GM10248 (cell line): ENCODE measurements around the gene CD33.

Experiments
- CTCF ChIA-PET: fragments of 300-600 bp; sonication (Branson Sonifier 250); formaldehyde crosslinking; extraction: SDS; loops from one replicate; lab custom pipeline; 2021; ENCODE audit warnings: antibody characterized with exemption; lab: Yijun Ruan, JAX
- POLR2A ChIA-PET: fragments of 350-650 bp; sonication (Branson Sonifier 250); formaldehyde crosslinking; extraction: SDS; loops from one replicate; lab custom pipeline; 2020; ENCODE audit warnings: antibody characterized with exemption; lab: Yijun Ruan, JAX
- DNase-seq: peaks from one replicate; pipeline ENCODE4 v3.0.0; 2012; ENCODE audit errors: extremely low spot score
- TF ChIP-seq, protein P1 (sequence below): IDR thresholded peaks from 2 replicates; pipeline ENCODE4 v1.5.1; 2012; ENCODE audit warnings: mild to moderate bottlenecking, low read depth; ENCODE audit errors: extremely low read depth, missing control alignments, control extremely low read depth

Gene CD33

GRCh38 chr19:51186323-51186722 lies 38.6 kb upstream of the CD33 start:
- DNase-seq: no peak
- TF ChIP-seq, protein P1, sequence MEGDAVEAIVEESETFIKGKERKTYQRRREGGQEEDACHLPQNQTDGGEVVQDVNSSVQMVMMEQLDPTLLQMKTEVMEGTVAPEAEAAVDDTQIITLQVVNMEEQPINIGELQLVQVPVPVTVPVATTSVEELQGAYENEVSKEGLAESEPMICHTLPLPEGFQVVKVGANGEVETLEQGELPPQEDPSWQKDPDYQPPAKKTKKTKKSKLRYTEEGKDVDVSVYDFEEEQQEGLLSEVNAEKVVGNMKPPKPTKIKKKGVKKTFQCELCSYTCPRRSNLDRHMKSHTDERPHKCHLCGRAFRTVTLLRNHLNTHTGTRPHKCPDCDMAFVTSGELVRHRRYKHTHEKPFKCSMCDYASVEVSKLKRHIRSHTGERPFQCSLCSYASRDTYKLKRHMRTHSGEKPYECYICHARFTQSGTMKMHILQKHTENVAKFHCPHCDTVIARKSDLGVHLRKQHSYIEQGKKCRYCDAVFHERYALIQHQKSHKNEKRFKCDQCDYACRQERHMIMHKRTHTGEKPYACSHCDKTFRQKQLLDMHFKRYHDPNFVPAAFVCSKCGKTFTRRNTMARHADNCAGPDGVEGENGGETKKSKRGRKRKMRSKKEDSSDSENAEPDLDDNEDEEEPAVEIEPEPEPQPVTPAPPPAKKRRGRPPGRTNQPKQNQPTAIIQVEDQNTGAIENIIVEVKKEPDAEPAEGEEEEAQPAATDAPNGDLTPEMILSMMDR: no peak
- CTCF ChIA-PET: interaction anchor here (0.9 kb wide), 2 partner anchors 14 to 18 kb away, joined by 3 read pairs; no protein-coding TSS in a partner anchor
- POLR2A ChIA-PET: interaction anchor here (0.6 kb wide), 1 partner anchor 53 kb away, joined by 3 read pairs; no protein-coding TSS in a partner anchor

GRCh38 chr19:51187395-51188226 lies 37.3 kb upstream of the CD33 start:
- TF ChIP-seq, protein P1: no peak
- ChIA-PET CTCF (interaction anchor here (0.9 to 1.2 kb wide), 3 partner anchors 12 to 39 kb away, joined by 3 read pairs; no protein-coding TSS in a partner anchor), POLR2A (no interaction called here)
- DNase-seq: no peak

- TF ChIP-seq, protein P1: no peak
- DNase-seq: no peak
- CTCF ChIA-PET: interaction anchor here (1.2 kb wide), 1 partner anchor 38 kb away, joined by 3 read pairs; no protein-coding TSS in a partner anchor
These were observed 36.7 kb upstream of the CD33 start for GRCh38 chr19:51188227-51188559.

GRCh38 chr19:51192689-51193088 lies 32.2 kb upstream of the CD33 start:
- no peak for DNase-seq
- CTCF ChIA-PET: interaction anchor here (1.1 to 2.4 kb wide), 2 partner anchors 65 to 67 kb away, joined by 3 to 6 read pairs; no protein-coding TSS in a partner anchor
- POLR2A ChIA-PET: no interaction called here
- TF ChIP-seq, protein P1: no peak

More at GRCh38 chr19:51188227-51188559, 36.7 kb upstream of the CD33 start:
- POLR2A ChIA-PET: no interaction called here

- CTCF ChIA-PET: interaction anchor here (1.6 to 2.4 kb wide), 2 partner anchors 63 to 73 kb away, joined by 3 to 6 read pairs; no protein-coding TSS in a partner anchor
- POLR2A ChIA-PET: no interaction called here
- TF ChIP-seq, protein P1: peak; percentile 12
- DNase-seq: no peak
These were observed 30.2 kb upstream of the CD33 start for GRCh38 chr19:51194527-51195315.

- ChIA-PET POLR2A (no interaction called here), CTCF (interaction anchor here (1.6 kb wide), 1 partner anchor 72 kb away, joined by 3 read pairs; no protein-coding TSS in a partner anchor)
- no peak for DNase-seq
- TF ChIP-seq, protein P1: no peak
These were observed 29.6 kb upstream of the CD33 start for GRCh38 chr19:51195316-51195586.
